Upper lobe of left lung (tissue), 6 donors: ENCODE measurements around the gene HLA-DPB1. TPM values are rescaled to one million over a fixed set of nuclear protein-coding genes. Genes with fewer than 3 reads are reported as not detected.

Source experiments
- ATAC-seq, 2 donors: fragments of 200-7000 bp; cut with Tn5 transposase; one replicate each; pipeline ENCODE4 v1.9.1; 2022; ENCODE audit warnings: mild to moderate bottlenecking in 2 of 2, moderate library complexity in 2 of 2; ENCODE audit not compliant: low FRiP score in 2 of 2
- DNase-seq, 2 donors: peaks; one replicate each; pipeline ENCODE4 v3.0.0-alpha.2; 2019 to 2020
- H3K27ac ChIP-seq, 4 donors: fragments of 200-600 bp; sonication (generic); one replicate each; pipeline ENCODE4 v1.5.1; 2016 to 2019
- H3K27me3 ChIP-seq, 4 donors: fragments of 200-600 bp; sonication (generic); one replicate each; pipeline ENCODE4 v1.5.1; 2017 to 2019
- H3K36me3 ChIP-seq, 4 donors: fragments of 200-600 bp; sonication (generic); one replicate each; pipeline ENCODE4 v1.5.1; 2016 to 2019
- H3K4me1 ChIP-seq, 4 donors: fragments of 200-600 bp; sonication (generic); one replicate each; pipeline ENCODE4 v1.5.1; 2018 to 2019
- H3K4me3 ChIP-seq, 4 donors: fragments of 200-600 bp; sonication (generic); one replicate each; pipeline ENCODE4 v1.5.1; 2017 to 2019; ENCODE audit warnings: mild to moderate bottlenecking in 2 of 4, moderate library complexity in 1 of 4
- H3K9me3 ChIP-seq, 4 donors: fragments of 200-600 bp; sonication (generic); one replicate each; pipeline ENCODE4 v1.5.1; 2018 to 2019
- EP300 ChIP-seq, 4 donors: sonication (generic); formaldehyde crosslinking; IDR thresholded peaks; one replicate each; pipeline ENCODE4 v1.5.1; 2017; ENCODE audit warnings: antibody characterized with exemption in 4 of 4, control low read depth in 2 of 4
- POLR2A ChIP-seq, 4 donors: fragments of 450-650 bp; IDR thresholded peaks; one replicate each; pipeline ENCODE4 v1.5.1; 2016 to 2017; ENCODE audit warnings: antibody characterized with exemption in 4 of 4, mild to moderate bottlenecking in 2 of 4
- POLR2AphosphoS5 ChIP-seq, 2 donors: sonication (generic); formaldehyde crosslinking; IDR thresholded peaks; one replicate each; pipeline ENCODE4 v1.5.1; 2017; ENCODE audit warnings: antibody characterized with exemption in 2 of 2
- WGBS, 2 donors: methylation state at CpG; one replicate each; pipeline ENCODE4 v1.1.5; 2017 to 2018; 5-methylcytosine and 5-hydroxymethylcytosine counted together
- total RNA-seq, 6 donors: library from RNA; depleted of rRNA in 4 of 6; stranded (reverse); fragments of >200 nt in 4 of 6; gene quantifications; one replicate each; pipeline versions ENCODE4 v1.1.0 to v1.2.1, GENCODE V29; 2016 to 2021
- TF ChIP-seq, protein P1 (sequence below), 6 experiments: fragments of 450-650 bp in 4 of 6; fragments of 200-600 bp in 2 of 6; sonication (generic) in 2 of 6; IDR thresholded peaks; one replicate each; pipeline ENCODE4 v1.5.1; 2016 to 2019; ENCODE audit warnings: antibody characterized with exemption in 6 of 6
- donor health status: DM: no; HTN: no; CAD: no; lungs with moderate emphysema.
- donor health status: DM: no; HTN: yes; CAD: no; lungs with severe emphysema.

Gene HLA-DPB1
- total RNA-seq, 6 donors from 2014 or later, result 194 to 697 (median 373) TPM

DNA sequence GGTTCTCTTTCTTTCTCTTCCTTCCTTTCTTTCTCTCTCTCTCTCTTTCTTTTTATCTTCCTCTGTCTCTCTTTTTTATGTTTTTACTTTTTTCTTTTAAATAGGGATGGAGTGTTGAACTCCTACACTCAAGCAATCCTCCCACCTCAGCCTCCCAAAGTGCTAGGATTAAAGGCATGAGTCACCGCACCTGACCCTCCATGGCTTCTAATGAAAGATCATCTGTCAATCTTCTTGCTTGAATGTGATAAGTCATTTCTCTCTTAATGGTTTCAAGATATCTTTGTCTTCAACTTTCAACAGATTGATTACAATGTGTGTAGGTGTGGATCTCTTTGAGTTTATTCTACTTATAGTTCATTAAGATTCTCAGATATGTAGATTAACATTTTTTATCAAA, 41.2 kb upstream of the HLA-DPB1 start:
- WGBS, 2 donors, result 97 to 100% methylated on average over 1 of the region's 1 CpG
- no peak for TF ChIP-seq POLR2A (IDR thresholded peaks at IDR 0.05)
- TF ChIP-seq, protein P1, sequence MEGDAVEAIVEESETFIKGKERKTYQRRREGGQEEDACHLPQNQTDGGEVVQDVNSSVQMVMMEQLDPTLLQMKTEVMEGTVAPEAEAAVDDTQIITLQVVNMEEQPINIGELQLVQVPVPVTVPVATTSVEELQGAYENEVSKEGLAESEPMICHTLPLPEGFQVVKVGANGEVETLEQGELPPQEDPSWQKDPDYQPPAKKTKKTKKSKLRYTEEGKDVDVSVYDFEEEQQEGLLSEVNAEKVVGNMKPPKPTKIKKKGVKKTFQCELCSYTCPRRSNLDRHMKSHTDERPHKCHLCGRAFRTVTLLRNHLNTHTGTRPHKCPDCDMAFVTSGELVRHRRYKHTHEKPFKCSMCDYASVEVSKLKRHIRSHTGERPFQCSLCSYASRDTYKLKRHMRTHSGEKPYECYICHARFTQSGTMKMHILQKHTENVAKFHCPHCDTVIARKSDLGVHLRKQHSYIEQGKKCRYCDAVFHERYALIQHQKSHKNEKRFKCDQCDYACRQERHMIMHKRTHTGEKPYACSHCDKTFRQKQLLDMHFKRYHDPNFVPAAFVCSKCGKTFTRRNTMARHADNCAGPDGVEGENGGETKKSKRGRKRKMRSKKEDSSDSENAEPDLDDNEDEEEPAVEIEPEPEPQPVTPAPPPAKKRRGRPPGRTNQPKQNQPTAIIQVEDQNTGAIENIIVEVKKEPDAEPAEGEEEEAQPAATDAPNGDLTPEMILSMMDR (IDR thresholded peaks at IDR 0.05), result no peak
- no peak for TF ChIP-seq EP300 (IDR thresholded peaks at IDR 0.05)
- TF ChIP-seq POLR2AphosphoS5 (IDR thresholded peaks at IDR 0.05), result no peak
- Histone ChIP-seq H3K27ac (no peak overlapping the region), H3K4me1 (peaks cover 0 to 5% (median 4%) of the 10 kb centered on the region in 4 donors), H3K4me3 (no peak overlapping the region), H3K36me3 (no peaks in the 10 kb centered on the region), H3K27me3 (no peaks in the 10 kb centered on the region), H3K9me3 (no peaks in the 10 kb centered on the region)
- ATAC-seq (no peak), DNase-seq (no peak)

DNA sequence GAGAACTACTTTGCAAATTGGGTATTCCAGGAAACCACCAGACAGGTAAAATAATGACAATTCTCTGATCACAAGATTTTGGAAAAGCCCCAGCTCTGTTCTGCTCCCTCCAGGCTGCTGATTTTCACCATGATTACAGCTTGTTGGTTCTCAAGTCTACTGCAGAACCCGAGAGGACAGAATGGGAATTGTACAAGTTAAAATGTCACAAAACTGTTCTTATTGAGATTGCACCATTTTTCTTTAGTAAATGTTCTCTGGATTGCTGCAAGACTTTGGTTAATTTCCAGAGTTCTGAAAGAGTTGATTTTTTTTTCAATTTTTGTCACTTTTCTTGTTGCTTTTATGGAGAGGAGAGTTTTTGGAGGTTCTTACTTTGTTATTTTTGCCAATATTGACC, 39.3 kb upstream of the HLA-DPB1 start:
- Histone ChIP-seq H3K4me3 (no peak overlapping the region), H3K27ac (no peak overlapping the region), H3K4me1 (no peaks in the 10 kb centered on the region), H3K36me3 (no peaks in the 10 kb centered on the region), H3K27me3 (no peaks in the 10 kb centered on the region), H3K9me3 (no peaks in the 10 kb centered on the region)
- TF ChIP-seq EP300 (IDR thresholded peaks at IDR 0.05), result no peak
- TF ChIP-seq, protein P1 (IDR thresholded peaks at IDR 0.05), result no peak
- ATAC-seq, result no peak
- no peak for DNase-seq
- 43 to 65% methylated on average over 1 of the region's 1 CpG for WGBS, 2 donors

GRCh38 chr6:33040157-33040556, 35.6 kb upstream of the HLA-DPB1 start:
- no peak overlapping the region for H3K27ac ChIP-seq
- no peak for DNase-seq
- no peak for ATAC-seq
- no peaks in the 10 kb centered on the region for H3K4me1 ChIP-seq
- TF ChIP-seq, protein P1 (IDR thresholded peaks at IDR 0.05), result no peak
- TF ChIP-seq EP300 (IDR thresholded peaks at IDR 0.05), result no peak
- TF ChIP-seq POLR2A (IDR thresholded peaks at IDR 0.05), result no peak
- no peak for TF ChIP-seq POLR2AphosphoS5 (IDR thresholded peaks at IDR 0.05)
- no peaks in the 10 kb centered on the region for H3K9me3 ChIP-seq
- H3K4me3 ChIP-seq, result no peak overlapping the region
- 93 to 100% methylated on average over 2 of the region's 2 CpGs for WGBS, 2 donors
- H3K36me3 ChIP-seq, result no peaks in the 10 kb centered on the region
- no peaks in the 10 kb centered on the region for H3K27me3 ChIP-seq

- H3K27ac ChIP-seq, result no peak overlapping the region
- 65 to 67% methylated on average over 9 of the region's 9 CpGs for WGBS, 2 donors
- no peak for ATAC-seq
Measured at GRCh38 chr6:33049323-33050013, 26.3 kb upstream of the HLA-DPB1 start.

More at GRCh38 chr6:33049323-33050013, 26.3 kb upstream of the HLA-DPB1 start:
- Histone ChIP-seq H3K27me3 (no peaks in the 10 kb centered on the region), H3K9me3 (no peaks in the 10 kb centered on the region), H3K36me3 (no peaks in the 10 kb centered on the region), H3K4me1 (no peaks in the 10 kb centered on the region), H3K4me3 (no peak overlapping the region)
- DNase-seq, result no peak
- TF ChIP-seq, protein P1 (IDR thresholded peaks at IDR 0.05), result no peak
- TF ChIP-seq EP300 (IDR thresholded peaks at IDR 0.05) (no peak), POLR2AphosphoS5 (IDR thresholded peaks at IDR 0.05) (no peak)
